Renal pelvis (tissue), 4 donors: ENCODE results near the gene C16orf92. TPM values are rescaled to one million over a fixed set of nuclear protein-coding genes. Genes with fewer than 3 reads are reported as not detected.

Experiments used
- DNase-seq: peaks from one replicate; pipeline ENCODE4 v3.0.0-alpha.2; 2013
- polyA plus RNA-seq, 3 donors: library from polyadenylated mRNA; unstranded; fragments of 120-200 nt; gene quantifications; one replicate each; pipeline ENCODE4 v1.2.1, GENCODE V29; 2013; ENCODE audit not compliant: insufficient read length in 3 of 3

C16orf92 gene
- polyA plus RNA-seq, 3 donors, result not detected

DNA sequence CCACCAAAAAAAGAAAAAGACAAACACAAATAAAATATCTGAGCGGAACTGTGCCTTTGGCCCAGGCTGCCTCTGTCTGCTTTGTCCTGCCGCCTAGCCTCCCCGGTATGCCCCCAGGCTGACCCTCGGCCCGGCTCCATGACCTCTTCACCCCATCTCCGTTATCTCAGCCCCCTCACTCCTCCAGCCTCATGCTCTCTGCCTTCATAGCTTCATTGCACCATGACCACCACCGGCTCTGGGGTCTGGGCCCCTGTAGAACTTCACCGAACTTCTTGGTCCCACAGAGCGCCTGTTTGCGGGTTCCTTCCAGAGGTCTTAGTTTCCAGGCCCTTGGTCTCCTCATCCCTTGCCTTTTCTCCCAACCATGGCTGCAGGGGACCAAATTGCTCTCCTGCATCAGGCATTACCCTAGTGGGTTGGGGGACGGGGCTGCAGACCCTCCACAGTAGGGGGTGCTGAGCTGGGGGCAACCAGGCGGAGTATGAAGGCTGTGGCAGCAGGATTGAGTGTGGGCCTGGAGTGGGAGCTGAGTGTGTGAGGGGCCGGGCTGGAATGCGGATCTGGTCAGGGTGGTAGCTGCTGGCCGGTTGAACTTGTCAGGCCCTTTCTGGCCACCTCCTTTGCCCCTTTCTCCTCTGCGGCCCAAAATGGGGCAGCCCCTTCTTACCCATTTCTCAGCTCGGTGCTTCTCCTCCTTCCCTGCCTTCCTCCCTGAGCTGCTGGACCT, 34.5 kb upstream of the C16orf92 start:
- DNase-seq, result no peak

GRCh38 chr16:29989111-29989858, 33.7 kb upstream of the C16orf92 start:
- DNase-seq, result no peak

GRCh38 chr16:29990034-29990433, 33.0 kb upstream of the C16orf92 start:
- DNase-seq, result no peak

- DNase-seq, result no peak
These were observed 32.0 kb upstream of the C16orf92 start for GRCh38 chr16:29990883-29991570.

GRCh38 chr16:29991571-29991904, 31.5 kb upstream of the C16orf92 start:
- no peak for DNase-seq

DNA sequence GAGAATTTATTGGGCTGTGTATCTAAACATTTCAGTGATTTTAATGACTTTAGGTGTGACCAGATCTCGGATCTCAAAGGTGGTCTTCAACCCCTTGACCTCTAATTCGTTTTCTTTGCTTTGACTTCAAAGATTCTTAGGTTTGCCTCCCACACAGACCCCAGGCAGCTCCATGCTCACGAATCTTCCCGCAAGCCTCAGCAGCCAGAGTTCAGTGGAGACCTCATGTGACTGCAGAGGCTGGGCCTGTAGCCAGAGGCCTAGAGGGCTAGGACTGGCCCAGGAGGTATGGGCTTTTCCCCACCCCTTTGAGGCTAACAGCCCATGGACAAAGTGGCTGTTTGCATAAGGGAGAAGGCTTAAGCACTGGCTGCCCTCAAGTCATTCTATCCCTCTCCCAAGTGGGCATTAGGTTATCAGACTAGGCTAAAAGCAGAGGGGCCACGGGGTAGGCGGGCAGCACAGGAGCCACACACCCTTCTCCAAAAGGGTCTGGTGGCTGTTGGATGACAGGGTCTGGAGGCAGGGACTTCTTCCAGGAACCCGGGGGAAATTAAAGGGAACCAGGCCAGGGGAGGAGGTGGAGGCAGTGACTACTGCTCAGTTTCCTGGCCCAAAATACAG, 30.5 kb upstream of the C16orf92 start:
- peak; percentile 59 for DNase-seq

DNA sequence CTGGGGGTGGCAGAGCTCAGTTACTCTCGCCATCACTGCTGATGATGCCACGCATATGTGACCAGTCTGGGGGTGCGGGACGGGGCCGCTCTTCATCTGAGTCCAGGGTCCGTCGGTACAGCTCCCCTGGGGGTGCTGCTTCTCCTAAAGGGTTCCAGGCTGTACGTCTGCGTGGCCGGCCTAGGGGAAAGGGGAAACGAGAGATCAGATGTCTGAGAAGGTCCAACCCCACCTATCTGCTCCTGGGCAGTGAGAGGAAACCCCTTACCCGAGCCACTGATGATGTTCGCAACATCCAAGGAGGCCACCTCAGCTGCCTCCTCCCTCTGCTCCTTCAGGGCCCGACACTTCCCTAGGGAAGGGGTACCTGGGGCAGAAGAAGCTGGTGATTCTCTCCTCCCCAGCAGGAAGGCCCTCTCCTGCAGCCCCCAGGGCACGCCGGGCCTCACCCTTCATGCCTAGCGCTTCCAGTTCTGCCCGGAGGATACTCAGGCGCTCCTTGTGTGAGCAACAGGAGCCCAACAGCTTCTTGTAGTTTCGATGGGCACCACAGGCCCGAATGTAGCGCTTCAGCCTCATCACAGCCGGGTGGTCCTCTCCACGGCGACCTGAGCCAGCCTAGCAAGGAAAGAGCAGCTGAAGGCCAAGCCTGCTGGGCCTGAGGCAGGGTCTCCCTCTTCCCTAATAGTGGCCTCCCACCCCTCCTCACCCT, 29.7 kb upstream of the C16orf92 start:
- no peak for DNase-seq

GRCh38 chr16:29993903-29994599, 28.9 kb upstream of the C16orf92 start:
- DNase-seq, result no peak

DNA sequence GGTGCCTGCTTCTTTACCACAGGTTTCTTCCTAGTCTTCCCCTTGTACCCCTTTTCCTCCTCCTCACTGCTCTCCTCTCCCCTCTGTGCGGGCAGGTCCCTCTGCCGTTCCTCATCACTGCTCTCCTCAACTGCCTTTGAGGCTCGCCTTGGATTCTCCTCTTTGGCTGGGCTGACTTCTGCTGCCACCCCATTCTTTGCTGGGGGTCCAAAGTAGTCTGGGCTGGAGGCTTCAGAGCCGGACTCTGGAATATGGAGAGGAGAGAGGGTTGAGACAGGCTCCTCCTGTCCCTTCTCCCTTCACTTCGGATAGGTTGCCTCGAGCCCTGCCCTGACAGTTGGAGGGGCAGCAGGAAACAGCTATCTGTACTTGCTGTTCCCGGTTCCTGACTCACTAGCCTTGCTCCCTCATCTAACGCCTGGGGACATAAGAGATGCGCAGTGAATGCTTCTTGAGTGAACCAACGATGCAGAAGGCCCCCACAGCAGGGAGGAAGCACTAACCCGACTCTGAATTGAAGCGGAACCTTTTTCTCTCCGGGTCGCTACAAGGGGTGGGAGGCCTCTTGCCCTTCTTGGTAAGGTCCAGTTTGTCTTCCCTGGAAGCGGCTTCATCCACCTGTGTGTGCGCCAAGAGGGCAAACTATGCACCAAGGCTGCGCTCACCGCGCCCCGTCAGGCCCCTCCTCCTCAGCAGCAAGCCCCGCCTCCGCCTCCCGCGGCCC, 28.2 kb upstream of the C16orf92 start:
- no peak for DNase-seq

DNA sequence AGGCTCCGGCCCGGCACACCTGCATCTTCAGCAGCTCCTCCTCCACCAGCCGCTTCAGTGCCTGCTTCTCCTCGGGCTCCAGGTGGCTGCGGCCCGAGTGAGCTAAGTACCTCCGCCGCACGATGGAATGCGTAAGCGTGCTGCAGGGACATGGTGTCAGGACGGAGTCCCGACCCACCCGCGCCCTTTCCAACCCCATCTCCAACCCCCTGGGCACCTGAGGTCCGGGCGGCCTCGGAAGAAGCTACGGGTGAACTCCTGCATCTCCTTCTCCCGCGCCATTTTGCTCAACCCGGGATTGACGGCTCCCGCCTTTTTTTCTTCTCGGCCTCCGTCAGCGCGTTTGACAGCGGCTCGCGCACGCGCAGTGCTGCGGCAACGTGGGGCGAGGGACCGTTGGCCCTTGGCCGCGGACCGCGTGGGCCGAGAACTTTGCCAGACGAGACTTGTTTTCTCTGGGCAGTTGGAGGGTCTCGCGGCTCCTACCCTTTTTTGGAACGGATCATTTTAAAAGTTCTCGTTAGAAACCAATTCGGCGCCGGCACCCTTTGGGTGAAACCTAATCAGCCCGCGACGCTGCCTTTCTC, 27.6 kb upstream of the C16orf92 start, which contains the start of gene HIRIP3:
TSS of gene HIRIP3 (minus strand) at position 294 of the 587 bp plus-strand sequence. CDS start at position 282, 12 bp downstream.
- peak; percentile 86 for DNase-seq

- DNase-seq, result peak; percentile 97
These were observed 26.9 kb upstream of the C16orf92 start, which contains the start of gene INO80E for GRCh38 chr16:29995911-29996765. TSS of gene INO80E (plus strand) at chr16:29996241. CDS start at chr16:29996311, 70 bp downstream.

DNA sequence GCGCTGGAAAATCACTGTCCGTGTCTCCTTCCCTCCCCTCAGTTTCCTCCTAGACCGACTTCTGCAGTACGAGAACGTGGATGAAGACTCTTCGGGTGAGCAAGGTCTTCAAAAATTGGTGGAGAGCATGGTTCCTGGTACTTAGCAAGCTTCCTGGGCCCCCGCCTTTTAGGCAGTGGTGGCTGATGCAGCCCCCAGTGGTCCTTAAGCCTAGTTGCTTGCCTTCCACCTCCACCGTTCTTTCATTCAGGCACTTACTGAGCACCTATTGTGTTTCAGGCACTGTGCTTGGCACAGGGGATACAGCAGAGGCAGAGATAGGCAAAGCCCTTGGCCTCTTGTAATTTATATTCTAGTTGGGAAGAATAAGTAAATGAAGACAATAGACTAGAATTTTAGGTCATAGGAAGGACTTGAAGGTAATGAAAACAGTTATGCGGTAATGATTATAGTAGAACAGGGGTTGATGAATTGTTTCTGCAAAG, 26.2 kb upstream of the C16orf92 start:
- DNase-seq, result no peak

DNA sequence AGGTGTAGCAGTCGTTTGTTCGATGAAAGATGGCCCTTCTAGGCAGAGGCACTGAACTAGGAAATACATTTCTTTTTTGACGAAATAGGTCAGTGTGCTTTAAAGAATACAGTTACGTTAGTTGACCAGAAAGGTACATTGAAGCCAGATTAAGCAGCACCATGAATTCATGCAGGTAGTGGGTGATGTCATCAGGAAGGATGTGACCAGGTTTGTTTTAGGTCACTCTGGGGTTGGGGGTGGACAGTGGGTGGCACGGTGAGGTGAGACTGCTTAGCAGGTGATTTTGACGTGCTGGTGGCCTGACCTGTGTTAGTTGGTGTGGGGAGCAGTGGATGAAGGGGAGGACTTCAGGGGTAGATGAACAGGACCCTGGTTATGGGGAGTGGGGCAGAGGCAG, 23.4 kb upstream of the C16orf92 start:
- no peak for DNase-seq

DNA sequence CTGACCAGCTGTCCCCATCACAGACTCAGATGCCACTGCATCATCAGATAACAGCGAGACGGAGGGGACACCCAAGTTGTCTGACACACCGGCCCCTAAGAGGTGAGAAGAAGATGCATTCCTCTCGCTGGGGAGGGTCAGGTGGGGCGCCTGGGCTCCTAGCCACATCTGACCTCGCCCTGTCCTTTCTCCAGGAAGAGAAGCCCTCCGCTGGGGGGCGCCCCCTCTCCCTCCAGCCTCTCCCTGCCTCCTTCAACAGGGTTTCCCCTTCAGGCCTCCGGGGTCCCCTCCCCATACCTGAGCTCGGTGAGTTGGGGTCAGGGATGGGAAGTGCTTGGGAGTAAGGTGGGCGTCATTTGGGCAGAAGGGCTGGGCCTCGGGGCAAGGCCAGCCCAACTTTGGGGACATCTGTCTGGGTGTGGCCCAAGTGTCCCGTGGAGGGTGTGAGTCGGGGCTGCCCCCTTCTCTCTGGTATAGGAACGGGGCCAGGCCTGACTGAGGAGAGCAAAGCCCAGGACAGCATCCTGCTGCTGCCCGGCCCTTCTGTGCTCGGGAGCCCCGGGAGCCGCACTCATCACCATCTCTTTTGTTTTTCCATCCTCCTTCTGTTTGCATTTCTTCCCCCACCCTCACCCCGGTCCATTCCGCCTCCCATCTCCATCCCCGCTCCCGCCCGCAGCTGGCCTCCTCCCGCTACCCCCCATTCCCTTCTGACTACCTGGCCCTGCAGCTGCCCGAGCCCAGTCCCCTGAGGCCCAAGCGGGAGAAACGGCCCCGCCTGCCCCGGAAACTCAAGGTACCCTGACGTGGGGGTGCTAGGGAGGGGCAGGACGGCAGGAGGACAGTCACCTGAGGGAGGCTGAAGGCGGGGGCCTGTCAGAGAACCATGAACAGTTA, 22.0 kb upstream of the C16orf92 start:
- DNase-seq, result no peak

- no peak for DNase-seq
These were observed 20.2 kb upstream of the C16orf92 start for GRCh38 chr16:30002614-30003346.

GRCh38 chr16:30003670-30004423, 19.2 kb upstream of the C16orf92 start:
- no peak for DNase-seq
